NB4 (cell line): ENCODE measurements around the gene DLG2.
"Not testable (repeated sequence)": the region's sequence is repeated elsewhere in the genome, so short reads cannot be mapped to it uniquely, and the experiment has no call there.

Experiments used
- CTCF ChIP-seq: IDR thresholded peaks from one replicate; pipeline ENCODE4 v1.5.1; 2012; ENCODE audit warnings: low read depth, low read length
- MAX ChIP-seq: IDR thresholded peaks from 2 replicates; pipeline ENCODE4 v1.6.1; 2011; ENCODE audit warnings: low read depth, low read length
- MYC ChIP-seq: IDR thresholded peaks from 2 replicates; pipeline ENCODE4 v1.6.1; 2011; ENCODE audit warnings: low read depth, low read length
- POLR2A ChIP-seq: IDR thresholded peaks from 2 replicates; pipeline ENCODE4 v1.6.1; 2011; ENCODE audit warnings: mild to moderate bottlenecking; ENCODE audit not compliant: insufficient read length; ENCODE audit errors: extremely low read depth

- not testable (repeated sequence) for TF ChIP-seq CTCF, POLR2A, MYC, MAX
Measured at GRCh38 chr11:85110246-85110645, 516.9 kb downstream of the DLG2 start.
